Body of pancreas (tissue), 4 donors: Measurements from ENCODE around the gene INPP5B. TPM values are rescaled to one million over a fixed set of nuclear protein-coding genes. Genes with fewer than 3 reads are reported as not detected.
A peak's percentile ranks its signal among the peaks of the same experiment; 100 is the strongest.

Experiments
- ATAC-seq: fragments of 150-250 bp; one replicate; pipeline ENCODE4 v1.9.1; 2016
- DNase-seq, 4 donors: peaks; one replicate each; pipeline ENCODE4 v3.0.0-alpha.2; 2019
- H3K27ac ChIP-seq, 4 donors: fragments of 200-600 bp; sonication (generic); 1 replicate in 3 of 4; 2 replicates in 1 of 4; pipeline versions ENCODE4 v1.5.1 to v1.6.1; 2016 to 2019; ENCODE audit warnings: mild to moderate bottlenecking in 1 of 4, mixed read lengths in 1 of 4, moderate library complexity in 1 of 4
- H3K27me3 ChIP-seq, 2 donors: fragments of 200-600 bp; sonication (generic); one replicate each; pipeline ENCODE4 v1.6.0; 2016; ENCODE audit warnings: mild to moderate bottlenecking in 1 of 2
- H3K36me3 ChIP-seq, 2 donors: fragments of 200-600 bp; sonication (generic); replicated peaks in 1 of 2; 2 replicates each; pipeline ENCODE4 v1.5.1; 2016; ENCODE audit warnings: low read depth in 2 of 2; ENCODE audit not compliant: insufficient read depth in 1 of 2
- H3K4me1 ChIP-seq: fragments of 200-600 bp; sonication (generic); one replicate; pipeline ENCODE4 v1.6.0; 2016
- H3K4me3 ChIP-seq, 2 donors: fragments of 200-600 bp; sonication (generic); 1 replicate in 1 of 2; 2 replicates in 1 of 2; pipeline ENCODE4 v1.5.1; 2016 to 2019
- H3K9me3 ChIP-seq, 3 donors: fragments of 200-600 bp; sonication (generic); 1 replicate in 2 of 3; 2 replicates in 1 of 3; pipeline ENCODE4 v1.5.1; 2016
- POLR2A ChIP-seq, 3 donors: fragments of 450-650 bp; IDR thresholded peaks; one replicate each; pipeline ENCODE4 v1.6.1; 2016; ENCODE audit warnings: antibody characterized with exemption in 3 of 3, mild to moderate bottlenecking in 2 of 3
- WGBS, 2 donors: methylation state at CpG; one replicate each; pipeline ENCODE4 v1.1.5; 2017; 5-methylcytosine and 5-hydroxymethylcytosine counted together
- intact Hi-C: fragments of 100-400 bp; cut with DNase I; formaldehyde crosslinking; loops from one replicate; pipeline ENCODE4 v1.15.1; 2023
- total RNA-seq, 2 donors: library from RNA; depleted of rRNA; stranded (reverse); fragments of >200 nt; gene quantifications; one replicate each; pipeline ENCODE4 v1.1.0, GENCODE V29; 2016
- TF ChIP-seq, protein P1 (sequence below), 7 experiments: fragments of 450-650 bp in 4 of 7; fragments of 200-600 bp in 3 of 7; sonication (generic) in 3 of 7; IDR thresholded peaks; one replicate each; pipeline ENCODE4 v1.5.1; 2016 to 2019; ENCODE audit warnings: antibody characterized with exemption in 7 of 7

Gene INPP5B
- total RNA-seq, 2 donors from 2014 or later = 11.5 to 13.5 TPM

GRCh38 chr1:37948841-37949240, 2.0 kb upstream of the INPP5B start:
- intact Hi-C loops = no loop called here
- DNase-seq = no peak
- no peak overlapping the region for H3K27ac ChIP-seq

DNA sequence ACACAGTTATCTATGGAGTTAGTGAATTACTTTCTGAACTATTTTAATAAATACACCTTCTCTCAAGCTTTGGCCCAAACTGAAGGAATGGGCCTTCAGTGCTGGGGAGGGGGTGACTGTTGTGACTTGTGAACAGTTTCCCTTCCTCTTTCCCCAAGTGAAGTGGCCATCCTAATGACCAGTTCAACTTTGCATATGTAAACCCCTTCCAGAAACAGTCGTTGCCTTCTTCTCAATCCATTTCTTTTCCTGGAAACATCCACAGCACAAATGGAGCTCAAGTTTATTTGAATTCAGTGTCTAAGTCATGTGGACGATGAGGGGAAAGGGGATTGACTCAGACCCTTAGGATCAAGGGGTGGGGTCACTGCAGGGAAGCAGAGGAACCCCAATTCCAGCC, 1.3 kb upstream of the INPP5B start:
- peaks cover 0 to under 1% of the 10 kb centered on the region in 2 donors for H3K36me3 ChIP-seq
- WGBS, 2 donors = 35 to 39% methylated on average over 2 of the region's 2 CpGs
- H3K27me3 ChIP-seq = no peaks in the 10 kb centered on the region
- no peak overlapping the region for H3K27ac ChIP-seq
- H3K9me3 ChIP-seq = no peaks in the 10 kb centered on the region
- TF ChIP-seq, protein P1, sequence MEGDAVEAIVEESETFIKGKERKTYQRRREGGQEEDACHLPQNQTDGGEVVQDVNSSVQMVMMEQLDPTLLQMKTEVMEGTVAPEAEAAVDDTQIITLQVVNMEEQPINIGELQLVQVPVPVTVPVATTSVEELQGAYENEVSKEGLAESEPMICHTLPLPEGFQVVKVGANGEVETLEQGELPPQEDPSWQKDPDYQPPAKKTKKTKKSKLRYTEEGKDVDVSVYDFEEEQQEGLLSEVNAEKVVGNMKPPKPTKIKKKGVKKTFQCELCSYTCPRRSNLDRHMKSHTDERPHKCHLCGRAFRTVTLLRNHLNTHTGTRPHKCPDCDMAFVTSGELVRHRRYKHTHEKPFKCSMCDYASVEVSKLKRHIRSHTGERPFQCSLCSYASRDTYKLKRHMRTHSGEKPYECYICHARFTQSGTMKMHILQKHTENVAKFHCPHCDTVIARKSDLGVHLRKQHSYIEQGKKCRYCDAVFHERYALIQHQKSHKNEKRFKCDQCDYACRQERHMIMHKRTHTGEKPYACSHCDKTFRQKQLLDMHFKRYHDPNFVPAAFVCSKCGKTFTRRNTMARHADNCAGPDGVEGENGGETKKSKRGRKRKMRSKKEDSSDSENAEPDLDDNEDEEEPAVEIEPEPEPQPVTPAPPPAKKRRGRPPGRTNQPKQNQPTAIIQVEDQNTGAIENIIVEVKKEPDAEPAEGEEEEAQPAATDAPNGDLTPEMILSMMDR (IDR thresholded peaks at IDR 0.05) = no peak
- no peak for TF ChIP-seq POLR2A (IDR thresholded peaks at IDR 0.05)
- intact Hi-C loops = no loop called here
- no peak for ATAC-seq
- peaks cover 21% of the 10 kb centered on the region for H3K4me1 ChIP-seq
- no peak overlapping the region for H3K4me3 ChIP-seq
- DNase-seq = no peak

More at GRCh38 chr1:37948841-37949240, 2.0 kb upstream of the INPP5B start:
- no peak for ATAC-seq
- Histone ChIP-seq H3K4me3 (no peak overlapping the region), H3K4me1 (peaks cover 21% of the 10 kb centered on the region), H3K9me3 (no peaks in the 10 kb centered on the region), H3K36me3 (no peaks in the 10 kb centered on the region), H3K27me3 (no peaks in the 10 kb centered on the region)
- no peak for TF ChIP-seq POLR2A (IDR thresholded peaks at IDR 0.05)
- TF ChIP-seq, protein P1 (IDR thresholded peaks at IDR 0.05) = no peak

DNA sequence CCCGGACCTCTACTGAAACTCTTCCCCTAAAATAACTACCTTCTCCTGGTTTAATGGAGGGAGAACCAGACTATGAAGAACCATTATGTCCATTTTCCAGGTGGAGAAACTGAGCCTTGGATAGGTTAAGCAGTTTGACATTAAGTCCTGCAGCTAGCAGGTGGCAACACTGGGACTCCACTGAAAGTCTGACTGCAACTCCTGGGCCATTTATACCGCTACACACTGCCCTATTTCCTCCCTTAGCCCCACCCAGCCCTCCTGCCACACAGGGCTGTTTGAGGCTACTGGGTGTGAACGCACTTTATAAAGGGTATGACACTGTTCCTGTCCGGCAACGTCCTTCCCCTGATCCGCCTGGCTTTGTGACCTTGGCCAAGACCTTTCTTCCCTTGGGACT, 511 bp upstream of the INPP5B start:
- intact Hi-C loops = no loop called here
- Histone ChIP-seq H3K4me1 (peaks cover 21% of the 10 kb centered on the region), H3K36me3 (peaks cover 0 to 2% of the 10 kb centered on the region in 2 donors), H3K9me3 (no peaks in the 10 kb centered on the region), H3K27ac (peak overlapping the region in 1 of 4 donors; percentile 71), H3K4me3 (peak overlapping the region in 1 of 2 donors; percentile 45), H3K27me3 (no peaks in the 10 kb centered on the region)
- 44 to 46% methylated on average over 6 of the region's 6 CpGs for WGBS, 2 donors
- DNase-seq (no peak), ATAC-seq (no peak)
- TF ChIP-seq, protein P1 (IDR thresholded peaks at IDR 0.05) = no peak
- TF ChIP-seq POLR2A (IDR thresholded peaks at IDR 0.05) = no peak

DNA sequence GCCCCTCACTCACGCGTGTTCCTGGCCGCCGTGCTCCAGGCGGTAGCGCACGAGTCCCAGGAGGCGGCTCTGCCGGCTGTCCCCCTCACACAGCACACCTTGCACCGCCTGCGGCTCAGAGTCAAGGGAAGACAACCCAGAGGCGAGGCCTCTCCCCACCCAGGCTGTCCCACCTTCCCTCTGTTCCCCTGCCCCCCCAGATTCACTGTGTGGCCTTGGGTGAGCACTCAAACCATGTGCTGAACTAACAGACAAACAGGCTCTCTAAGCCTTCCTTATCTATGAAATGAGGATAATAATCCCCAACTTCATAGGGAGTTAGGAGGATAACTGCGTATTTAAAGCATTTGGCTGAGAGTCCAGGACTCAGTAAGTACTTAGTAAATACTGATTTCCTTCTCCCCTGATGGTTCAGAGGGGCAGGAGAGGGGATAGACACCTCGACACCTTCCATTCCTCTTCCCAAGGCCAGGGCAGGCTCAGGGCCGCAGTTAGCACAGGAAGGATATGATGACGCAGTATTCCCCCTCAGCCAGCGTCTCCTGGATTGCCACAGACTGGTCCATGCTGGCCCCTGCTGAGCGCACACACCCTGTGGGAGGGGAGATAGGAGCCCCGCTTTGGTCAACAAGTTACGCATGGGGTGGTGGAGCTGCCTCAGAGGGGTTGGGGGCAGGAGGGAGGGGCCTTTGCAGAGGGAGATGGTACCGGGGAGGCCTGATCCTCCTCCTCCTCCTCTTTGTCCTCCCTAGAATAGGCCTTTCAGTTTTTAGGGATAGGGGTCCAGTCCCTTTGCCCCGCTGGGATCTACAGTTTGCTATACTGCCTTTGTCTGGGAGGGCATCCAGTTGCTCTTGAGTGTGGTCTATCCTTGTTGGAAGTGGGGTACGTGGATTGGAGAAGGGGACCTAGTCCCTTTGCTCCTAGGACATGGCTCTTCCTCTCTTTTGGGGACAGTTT, 830 bp downstream of the INPP5B start:
- intact Hi-C loops = no loop called here
- ATAC-seq (peak; percentile 51), DNase-seq (peak; percentile 32 to 59 (median 50))
- peaks cover 24% of the 10 kb centered on the region for H3K4me1 ChIP-seq
- H3K27ac ChIP-seq = peak overlapping the region; percentile 49 to 83 (median 68)
- WGBS, 2 donors = 35 to 44% methylated on average over 11 to 23 of the region's 23 CpGs
- H3K27me3 ChIP-seq = no peaks in the 10 kb centered on the region
- TF ChIP-seq, protein P1 (IDR thresholded peaks at IDR 0.05) = no peak
- TF ChIP-seq POLR2A (IDR thresholded peaks at IDR 0.05) = no peak
- H3K9me3 ChIP-seq = no peaks in the 10 kb centered on the region
- H3K4me3 ChIP-seq = peak overlapping the region; percentile 41 to 45
- peaks cover 0 to 2% of the 10 kb centered on the region in 2 donors for H3K36me3 ChIP-seq
